ENCODE measurements around the gene RFX7.

- TF ChIP-seq, protein P1, sequence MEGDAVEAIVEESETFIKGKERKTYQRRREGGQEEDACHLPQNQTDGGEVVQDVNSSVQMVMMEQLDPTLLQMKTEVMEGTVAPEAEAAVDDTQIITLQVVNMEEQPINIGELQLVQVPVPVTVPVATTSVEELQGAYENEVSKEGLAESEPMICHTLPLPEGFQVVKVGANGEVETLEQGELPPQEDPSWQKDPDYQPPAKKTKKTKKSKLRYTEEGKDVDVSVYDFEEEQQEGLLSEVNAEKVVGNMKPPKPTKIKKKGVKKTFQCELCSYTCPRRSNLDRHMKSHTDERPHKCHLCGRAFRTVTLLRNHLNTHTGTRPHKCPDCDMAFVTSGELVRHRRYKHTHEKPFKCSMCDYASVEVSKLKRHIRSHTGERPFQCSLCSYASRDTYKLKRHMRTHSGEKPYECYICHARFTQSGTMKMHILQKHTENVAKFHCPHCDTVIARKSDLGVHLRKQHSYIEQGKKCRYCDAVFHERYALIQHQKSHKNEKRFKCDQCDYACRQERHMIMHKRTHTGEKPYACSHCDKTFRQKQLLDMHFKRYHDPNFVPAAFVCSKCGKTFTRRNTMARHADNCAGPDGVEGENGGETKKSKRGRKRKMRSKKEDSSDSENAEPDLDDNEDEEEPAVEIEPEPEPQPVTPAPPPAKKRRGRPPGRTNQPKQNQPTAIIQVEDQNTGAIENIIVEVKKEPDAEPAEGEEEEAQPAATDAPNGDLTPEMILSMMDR (IDR thresholded peaks at IDR 0.05), result peak in 3 of 4 donors; percentile 14 to 30 (median 28)
- TF ChIP-seq POLR2A (IDR thresholded peaks at IDR 0.05), result no peak
These were observed 42.5 kb upstream of the RFX7 start for GRCh38 chr15:56286213-56286612.
